ENCODE measurements around the gene SYNE1. TPM values are rescaled to one million over a fixed set of nuclear protein-coding genes. Genes with fewer than 3 reads are reported as not detected.

SYNE1 gene
- total and polyA plus RNA-seq, 2 experiments from 2014 or later: 17.6 to 59.9 TPM

GRCh38 chr6:152472325-152472724 lies 164.8 kb downstream of the SYNE1 start:
- Histone ChIP-seq H3K36me3 (replicated peaks; ENCODE audit: insufficient read depth, low read depth) (no peaks in the 10 kb centered on the region), H2AFZ (no peak overlapping the region), H3K27me3 (no peaks in the 10 kb centered on the region), H3K4me1 (ENCODE audit: insufficient read depth) (no peaks in the 10 kb centered on the region), H4K20me1 (ENCODE audit: insufficient read depth, poor library complexity, severe bottlenecking) (no peaks in the 10 kb centered on the region), H3K79me2 (no peaks in the 10 kb centered on the region), H3K4me3 (no peak overlapping the region), H3K9me3 (ENCODE audit: low read depth) (no peaks in the 10 kb centered on the region), H3K27ac (no peak overlapping the region), H3K4me2 (no peak overlapping the region), H3K9me2 (replicated peaks; ENCODE audit: insufficient read depth) (no peaks in the 10 kb centered on the region)
- TF ChIP-seq EZH2phosphoT487 (IDR thresholded peaks at IDR 0.05; ENCODE audit: low read depth, severe bottlenecking, unreplicated experiment) (no peak), EZH2 (IDR thresholded peaks at IDR 0.05; ENCODE audit: borderline replicate concordance) (no peak), CTCF (IDR thresholded peaks at IDR 0.05; ENCODE audit: poor library complexity) (no peak)
- DNase-seq (ENCODE audit: low spot score): no peak
- 81% methylated on average over 7 of the region's 7 CpGs for WGBS (ENCODE audit: low lambda C conversion rate, missing lambda C conversion rate)

GRCh38 chr6:152471456-152472265 lies 165.5 kb downstream of the SYNE1 start:
- WGBS (ENCODE audit: low lambda C conversion rate, missing lambda C conversion rate): 61% methylated on average over 11 of the region's 11 CpGs
- DNase-seq (ENCODE audit: low spot score): no peak
- TF ChIP-seq CTCF (IDR thresholded peaks at IDR 0.05; ENCODE audit: poor library complexity): no peak
- TF ChIP-seq EZH2 (IDR thresholded peaks at IDR 0.05; ENCODE audit: borderline replicate concordance): no peak
- no peak for TF ChIP-seq EZH2phosphoT487 (IDR thresholded peaks at IDR 0.05; ENCODE audit: low read depth, severe bottlenecking, unreplicated experiment)
- Histone ChIP-seq H3K36me3 (replicated peaks; ENCODE audit: insufficient read depth, low read depth) (no peaks in the 10 kb centered on the region), H4K20me1 (ENCODE audit: insufficient read depth, poor library complexity, severe bottlenecking) (no peaks in the 10 kb centered on the region), H2AFZ (no peak overlapping the region), H3K27me3 (no peaks in the 10 kb centered on the region), H3K79me2 (no peaks in the 10 kb centered on the region), H3K4me3 (no peak overlapping the region), H3K4me2 (peak overlapping the region; percentile 64), H3K27ac (no peak overlapping the region), H3K4me1 (ENCODE audit: insufficient read depth) (no peaks in the 10 kb centered on the region), H3K9me3 (ENCODE audit: low read depth) (no peaks in the 10 kb centered on the region), H3K9me2 (replicated peaks; ENCODE audit: insufficient read depth) (no peaks in the 10 kb centered on the region)

- no peaks in the 10 kb centered on the region for H3K79me2 ChIP-seq
- no peaks in the 10 kb centered on the region for H3K9me2 ChIP-seq (replicated peaks; ENCODE audit: insufficient read depth)
- H3K36me3 ChIP-seq (replicated peaks; ENCODE audit: insufficient read depth, low read depth): no peaks in the 10 kb centered on the region
- no peak overlapping the region for H2AFZ ChIP-seq
- no peak overlapping the region for H3K4me2 ChIP-seq
- no peaks in the 10 kb centered on the region for H4K20me1 ChIP-seq (ENCODE audit: insufficient read depth, poor library complexity, severe bottlenecking)
- no peaks in the 10 kb centered on the region for H3K9me3 ChIP-seq (ENCODE audit: low read depth)
- H3K4me1 ChIP-seq (ENCODE audit: insufficient read depth): peaks cover 5% of the 10 kb centered on the region
- DNase-seq (ENCODE audit: low spot score): no peak
- TF ChIP-seq EZH2phosphoT487 (IDR thresholded peaks at IDR 0.05; ENCODE audit: low read depth, severe bottlenecking, unreplicated experiment): no peak
- TF ChIP-seq EZH2 (IDR thresholded peaks at IDR 0.05; ENCODE audit: borderline replicate concordance): no peak
- no peak for TF ChIP-seq CTCF (IDR thresholded peaks at IDR 0.05; ENCODE audit: poor library complexity)
- no peak overlapping the region for H3K27ac ChIP-seq
- WGBS (ENCODE audit: low lambda C conversion rate, missing lambda C conversion rate): 64% methylated on average over 7 of the region's 7 CpGs
- no peaks in the 10 kb centered on the region for H3K27me3 ChIP-seq
- no peak overlapping the region for H3K4me3 ChIP-seq
These were observed 174.0 kb downstream of the SYNE1 start for GRCh38 chr6:152463164-152463563.
